T-helper 2 cell treated with Interferon-gamma antibody and Interleukin-4, amounts not matched to agents 5 μg/mL and 100 μg/mL, for 36 hours (primary cell): ENCODE data around the gene HECW1.

ENCODE experiments used
- DNase-seq: peaks from one replicate; pipeline ENCODE4 v3.0.0; 2021; ENCODE audit warnings: low spot score
- H3K27ac Mint-ChIP-seq: one replicate; pipeline ENCODE4 v1.8.0; 2021; ENCODE audit warnings: mild to moderate bottlenecking, mixed read lengths
- H3K27me3 Mint-ChIP-seq: one replicate; pipeline ENCODE4 v1.8.0; 2021; ENCODE audit warnings: low read depth, mixed read lengths
- H3K36me3 Mint-ChIP-seq: one replicate; pipeline ENCODE4 v1.8.0; 2021; ENCODE audit warnings: low read depth, mixed read lengths
- H3K4me1 Mint-ChIP-seq: one replicate; pipeline ENCODE4 v1.8.0; 2021; ENCODE audit warnings: low read depth, mixed read lengths
- H3K4me3 Mint-ChIP-seq: one replicate; pipeline ENCODE4 v1.8.0; 2022; ENCODE audit warnings: mild to moderate bottlenecking, moderate library complexity, mixed read lengths
- H3K9me3 Mint-ChIP-seq: one replicate; pipeline ENCODE4 v1.8.0; 2021; ENCODE audit warnings: mixed read lengths

Gene HECW1

GRCh38 chr7:43462836-43463235 lies 350.4 kb downstream of the HECW1 start:
- no peak overlapping the region for H3K4me3 Mint-ChIP-seq

DNA sequence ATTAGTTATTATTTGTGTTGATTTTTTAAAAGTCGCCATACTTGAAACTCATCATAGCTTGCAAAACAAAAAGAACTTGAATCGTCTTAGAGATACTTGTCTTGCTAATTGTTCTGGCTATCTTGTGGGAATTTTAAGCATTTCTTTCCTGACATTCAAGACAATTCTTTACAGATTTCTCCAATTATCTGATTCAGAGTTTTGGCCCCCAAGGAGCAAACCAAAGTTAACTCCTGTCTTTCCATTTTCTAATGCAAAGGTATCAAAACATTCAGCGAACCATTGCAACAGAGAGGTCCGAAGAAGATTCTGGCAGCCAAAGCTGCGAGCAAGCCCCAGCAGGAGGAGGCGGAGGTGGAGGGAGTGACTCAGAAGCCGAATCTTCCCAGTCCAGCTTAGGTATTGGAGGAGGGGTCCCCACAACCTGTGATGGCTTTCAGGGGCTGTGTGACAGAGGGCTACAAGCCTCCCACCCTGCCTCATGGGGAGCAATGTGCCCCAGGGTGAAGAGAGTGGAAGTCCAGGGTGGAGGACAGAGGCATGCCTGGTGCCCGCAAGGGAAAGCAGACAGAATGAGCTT lies 351.0 kb downstream of the HECW1 start:
- H3K27ac Mint-ChIP-seq: no peak overlapping the region
- no peaks in the 10 kb centered on the region for H3K36me3 Mint-ChIP-seq
- H3K9me3 Mint-ChIP-seq: no peaks in the 10 kb centered on the region
- H3K4me1 Mint-ChIP-seq: no peaks in the 10 kb centered on the region
- no peak for DNase-seq
- peaks cover 6% of the 10 kb centered on the region for H3K27me3 Mint-ChIP-seq
- H3K4me3 Mint-ChIP-seq: no peak overlapping the region

More at GRCh38 chr7:43462836-43463235, 350.4 kb downstream of the HECW1 start:
- H3K4me1 Mint-ChIP-seq: no peaks in the 10 kb centered on the region
- no peaks in the 10 kb centered on the region for H3K36me3 Mint-ChIP-seq
- peaks cover 8% of the 10 kb centered on the region for H3K27me3 Mint-ChIP-seq
- no peak for DNase-seq
- H3K9me3 Mint-ChIP-seq: no peaks in the 10 kb centered on the region
- no peak overlapping the region for H3K27ac Mint-ChIP-seq

DNA sequence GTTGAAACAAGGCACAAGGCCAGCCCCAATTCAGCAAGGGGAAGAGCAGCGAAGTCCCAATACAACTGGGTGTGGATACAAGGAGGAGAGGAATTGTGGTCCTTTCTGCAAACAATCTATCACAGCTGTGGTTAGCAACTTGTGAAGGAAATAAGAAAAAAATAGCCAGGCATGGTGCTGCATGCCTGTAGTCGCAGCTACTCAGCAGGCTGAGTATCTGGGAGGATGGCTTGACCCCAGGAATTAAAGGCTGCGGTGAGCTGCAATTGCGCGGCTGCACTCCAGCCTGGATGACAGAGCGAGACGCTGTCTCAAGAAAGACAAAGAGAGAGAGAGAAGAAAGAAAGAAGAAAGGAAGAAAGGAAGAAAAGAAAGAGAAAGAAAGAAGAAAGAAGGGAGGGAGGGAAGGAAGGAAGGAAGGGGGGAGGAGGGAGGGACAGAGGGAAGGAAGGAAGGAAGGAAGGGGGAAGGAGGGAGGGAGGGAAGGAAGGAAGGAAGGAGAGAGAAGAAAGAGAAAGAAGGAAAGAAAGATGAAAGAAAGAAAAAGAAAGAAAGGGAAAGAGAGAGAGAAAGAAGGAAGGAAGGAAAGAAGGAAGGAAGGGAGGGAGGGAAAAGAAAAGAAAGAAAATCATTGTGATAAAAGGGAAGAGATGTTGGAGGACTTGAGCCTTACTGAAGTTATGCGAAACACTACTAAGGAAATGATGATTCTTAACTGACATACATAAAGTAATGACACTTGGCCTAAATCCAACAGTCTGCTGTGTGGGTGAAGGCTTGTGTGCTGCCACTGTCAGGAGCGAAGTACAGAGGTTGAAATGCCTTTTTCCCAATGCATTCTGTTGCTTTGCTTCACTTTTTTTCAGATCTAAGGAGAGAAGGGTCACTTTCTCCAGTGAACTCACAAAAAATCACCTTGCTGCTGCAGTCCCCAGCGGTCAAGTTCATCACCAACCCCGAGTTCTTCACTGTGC lies 353.4 kb downstream of the HECW1 start:
- H3K27me3 Mint-ChIP-seq: peaks cover 6% of the 10 kb centered on the region
- H3K36me3 Mint-ChIP-seq: no peaks in the 10 kb centered on the region
- no peaks in the 10 kb centered on the region for H3K4me1 Mint-ChIP-seq
- no peak for DNase-seq
- no peaks in the 10 kb centered on the region for H3K9me3 Mint-ChIP-seq
- no peak overlapping the region for H3K4me3 Mint-ChIP-seq
- H3K27ac Mint-ChIP-seq: no peak overlapping the region

- DNase-seq: no peak
- no peaks in the 10 kb centered on the region for H3K9me3 Mint-ChIP-seq
- H3K4me3 Mint-ChIP-seq: no peak overlapping the region
- H3K27me3 Mint-ChIP-seq: peaks cover 12% of the 10 kb centered on the region
- H3K36me3 Mint-ChIP-seq: no peaks in the 10 kb centered on the region
- H3K4me1 Mint-ChIP-seq: no peaks in the 10 kb centered on the region
- H3K27ac Mint-ChIP-seq: no peak overlapping the region
Observed at GRCh38 chr7:43467406-43467805, 355.0 kb downstream of the HECW1 start.

DNA sequence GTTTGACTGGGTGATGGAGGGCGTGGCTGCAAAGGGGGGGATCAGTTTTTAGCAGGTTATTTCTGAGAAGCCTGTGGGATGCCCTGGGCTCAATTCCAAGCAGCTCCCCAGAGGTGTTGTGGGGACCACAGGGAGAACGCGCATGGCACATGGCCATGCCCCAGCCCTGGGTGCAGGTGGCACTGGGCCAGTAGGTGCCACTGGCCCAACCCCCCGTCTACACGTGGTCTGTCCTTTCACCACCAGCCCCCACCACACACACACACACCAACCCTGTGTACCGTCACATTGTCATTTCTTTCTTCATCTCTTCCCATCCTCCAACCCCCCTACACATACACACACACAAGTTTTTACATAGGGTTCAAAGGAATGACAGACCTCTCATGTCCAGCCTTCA lies 355.4 kb downstream of the HECW1 start:
- Mint-ChIP-seq H3K9me3 (no peaks in the 10 kb centered on the region), H3K27ac (no peak overlapping the region), H3K4me3 (no peak overlapping the region), H3K36me3 (no peaks in the 10 kb centered on the region), H3K4me1 (no peaks in the 10 kb centered on the region), H3K27me3 (peaks cover 12% of the 10 kb centered on the region)
- DNase-seq: no peak

DNA sequence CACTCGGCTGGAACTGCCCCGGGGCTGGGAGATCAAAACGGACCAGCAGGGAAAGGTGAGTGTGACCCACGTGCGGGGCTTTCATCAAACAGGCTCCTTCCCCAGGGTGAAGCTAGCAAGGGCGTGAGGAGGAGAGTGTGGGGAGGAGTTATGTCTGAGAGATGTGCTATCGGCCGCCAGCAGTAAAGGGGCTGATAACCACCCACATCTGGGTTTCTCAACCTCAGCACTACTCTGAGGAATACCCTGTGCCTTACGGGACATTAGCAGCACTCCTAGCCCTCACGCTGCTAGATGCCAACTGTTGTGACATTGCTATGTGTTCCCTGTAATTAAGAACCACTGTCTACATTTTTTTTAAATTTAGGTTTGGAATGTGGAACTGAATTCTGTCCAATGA lies 356.6 kb downstream of the HECW1 start:
- H3K27ac Mint-ChIP-seq: no peak overlapping the region
- no peak overlapping the region for H3K4me3 Mint-ChIP-seq
- no peak for DNase-seq
- H3K27me3 Mint-ChIP-seq: peaks cover 12% of the 10 kb centered on the region
- no peaks in the 10 kb centered on the region for H3K36me3 Mint-ChIP-seq
- H3K9me3 Mint-ChIP-seq: no peaks in the 10 kb centered on the region
- no peaks in the 10 kb centered on the region for H3K4me1 Mint-ChIP-seq

- Mint-ChIP-seq H3K27ac (no peak overlapping the region), H3K4me1 (no peaks in the 10 kb centered on the region), H3K27me3 (peaks cover 17% of the 10 kb centered on the region), H3K4me3 (no peak overlapping the region), H3K9me3 (no peaks in the 10 kb centered on the region), H3K36me3 (no peaks in the 10 kb centered on the region)
- no peak for DNase-seq
Observed at GRCh38 chr7:43470110-43470509, 357.7 kb downstream of the HECW1 start.

GRCh38 chr7:43475983-43476382 lies 363.5 kb downstream of the HECW1 start:
- Mint-ChIP-seq H3K36me3 (no peaks in the 10 kb centered on the region), H3K4me3 (no peak overlapping the region), H3K27ac (no peak overlapping the region), H3K4me1 (peaks cover 2% of the 10 kb centered on the region), H3K27me3 (peaks cover 28% of the 10 kb centered on the region), H3K9me3 (no peaks in the 10 kb centered on the region)
- DNase-seq: no peak

GRCh38 chr7:43476896-43477295 lies 364.4 kb downstream of the HECW1 start:
- peaks cover 2% of the 10 kb centered on the region for H3K4me1 Mint-ChIP-seq
- H3K36me3 Mint-ChIP-seq: no peaks in the 10 kb centered on the region
- no peak overlapping the region for H3K27ac Mint-ChIP-seq
- DNase-seq: no peak
- no peaks in the 10 kb centered on the region for H3K9me3 Mint-ChIP-seq
- peaks cover 25% of the 10 kb centered on the region for H3K27me3 Mint-ChIP-seq
- H3K4me3 Mint-ChIP-seq: no peak overlapping the region

GRCh38 chr7:43479042-43479441 lies 366.6 kb downstream of the HECW1 start:
- Mint-ChIP-seq H3K27ac (no peak overlapping the region), H3K4me1 (peaks cover 2% of the 10 kb centered on the region), H3K4me3 (no peak overlapping the region), H3K36me3 (no peaks in the 10 kb centered on the region), H3K27me3 (peaks cover 23% of the 10 kb centered on the region), H3K9me3 (no peaks in the 10 kb centered on the region)
- no peak for DNase-seq

DNA sequence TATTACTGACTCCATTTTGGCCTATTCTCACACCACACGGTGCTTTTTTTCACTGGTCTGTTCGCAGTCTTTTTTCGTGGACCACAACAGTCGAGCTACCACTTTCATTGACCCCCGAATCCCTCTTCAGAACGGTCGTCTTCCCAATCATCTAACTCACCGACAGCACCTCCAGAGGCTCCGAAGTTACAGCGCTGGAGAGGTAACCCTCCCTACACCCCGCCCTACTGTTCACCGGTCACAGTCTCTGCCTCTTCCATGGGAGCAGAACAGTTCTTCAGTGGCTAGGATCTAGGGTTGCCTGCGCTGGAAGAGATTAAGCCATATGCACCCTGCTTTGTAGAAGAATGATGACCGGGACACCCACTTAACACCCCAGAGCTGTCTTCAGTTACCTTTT lies 367.1 kb downstream of the HECW1 start:
- Mint-ChIP-seq H3K4me1 (peaks cover 2% of the 10 kb centered on the region), H3K27me3 (peaks cover 23% of the 10 kb centered on the region), H3K9me3 (no peaks in the 10 kb centered on the region)

GRCh38 chr7:43480581-43480980 lies 368.1 kb downstream of the HECW1 start:
- Mint-ChIP-seq H3K9me3 (no peaks in the 10 kb centered on the region), H3K4me3 (no peak overlapping the region), H3K27ac (no peak overlapping the region), H3K27me3 (peaks cover 20% of the 10 kb centered on the region), H3K4me1 (peaks cover 2% of the 10 kb centered on the region), H3K36me3 (no peaks in the 10 kb centered on the region)
- no peak for DNase-seq

More for the DNA sequence above, 367.1 kb downstream of the HECW1 start:
- no peaks in the 10 kb centered on the region for H3K36me3 Mint-ChIP-seq
- H3K4me3 Mint-ChIP-seq: no peak overlapping the region
- DNase-seq: no peak
- H3K27ac Mint-ChIP-seq: no peak overlapping the region

GRCh38 chr7:43481902-43482678 lies 369.6 kb downstream of the HECW1 start:
- H3K27me3 Mint-ChIP-seq: peaks cover 13% of the 10 kb centered on the region
- DNase-seq: no peak
- peaks cover 2% of the 10 kb centered on the region for H3K4me1 Mint-ChIP-seq
- H3K27ac Mint-ChIP-seq: no peak overlapping the region
- no peaks in the 10 kb centered on the region for H3K36me3 Mint-ChIP-seq
- H3K4me3 Mint-ChIP-seq: no peak overlapping the region
- no peaks in the 10 kb centered on the region for H3K9me3 Mint-ChIP-seq
